Measurements from ENCODE around the gene OCRL. TPM values are rescaled to one million over a fixed set of nuclear protein-coding genes. Genes with fewer than 3 reads are reported as not detected.

Gene OCRL
- total RNA-seq, 1 donor from 2014 or later = 25.3 TPM

DNA sequence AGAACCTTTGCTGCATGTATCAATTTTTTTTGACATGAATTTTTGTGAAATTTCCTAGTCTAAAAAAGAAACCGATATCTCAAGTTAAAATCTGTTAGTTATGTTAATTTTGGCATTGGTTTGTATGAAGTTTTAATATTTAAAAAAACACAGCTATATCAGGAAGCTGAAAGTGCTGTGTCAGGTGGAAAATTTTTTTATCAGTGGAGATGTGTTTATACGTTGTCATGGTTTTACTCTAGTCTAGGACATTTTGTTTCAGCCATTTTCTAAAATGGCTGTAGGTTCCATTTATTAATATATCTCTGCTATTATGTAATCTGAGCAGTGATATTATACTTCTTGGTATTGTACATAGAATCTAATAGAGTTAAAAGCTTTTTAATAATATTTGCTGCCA lies 34.2 kb downstream of the OCRL start:
- Histone ChIP-seq H3F3A (ENCODE audit: low read depth) (no peaks in the 10 kb centered on the region), H3K27ac (no peak overlapping the region), H3K27me3 (no peaks in the 10 kb centered on the region), H3K4me3 (no peak overlapping the region), H2AFZ (replicated peaks) (no peak overlapping the region), H4K20me1 (ENCODE audit: low read depth) (no peaks in the 10 kb centered on the region), H3K9me3 (ENCODE audit: low read depth) (no peaks in the 10 kb centered on the region), H3K4me2 (no peak overlapping the region), H3K9ac (no peak overlapping the region), H3K36me3 (peaks cover 7% of the 10 kb centered on the region), H3K4me1 (no peaks in the 10 kb centered on the region), H3K79me2 (ENCODE audit: low read depth) (no peaks in the 10 kb centered on the region)
- no peak for DNase-seq (ENCODE audit: low spot score)
- Mint-ChIP-seq H3K36me3 (peaks cover 40% of the 10 kb centered on the region), H3K27ac (no peak overlapping the region), H3K4me1 (peaks cover 18% of the 10 kb centered on the region), H3K9me3 (no peaks in the 10 kb centered on the region), H3K27me3 (ENCODE audit: insufficient read depth, low read depth) (no peaks in the 10 kb centered on the region), H3K4me3 (no peak overlapping the region)
- TF ChIP-seq, protein P1, sequence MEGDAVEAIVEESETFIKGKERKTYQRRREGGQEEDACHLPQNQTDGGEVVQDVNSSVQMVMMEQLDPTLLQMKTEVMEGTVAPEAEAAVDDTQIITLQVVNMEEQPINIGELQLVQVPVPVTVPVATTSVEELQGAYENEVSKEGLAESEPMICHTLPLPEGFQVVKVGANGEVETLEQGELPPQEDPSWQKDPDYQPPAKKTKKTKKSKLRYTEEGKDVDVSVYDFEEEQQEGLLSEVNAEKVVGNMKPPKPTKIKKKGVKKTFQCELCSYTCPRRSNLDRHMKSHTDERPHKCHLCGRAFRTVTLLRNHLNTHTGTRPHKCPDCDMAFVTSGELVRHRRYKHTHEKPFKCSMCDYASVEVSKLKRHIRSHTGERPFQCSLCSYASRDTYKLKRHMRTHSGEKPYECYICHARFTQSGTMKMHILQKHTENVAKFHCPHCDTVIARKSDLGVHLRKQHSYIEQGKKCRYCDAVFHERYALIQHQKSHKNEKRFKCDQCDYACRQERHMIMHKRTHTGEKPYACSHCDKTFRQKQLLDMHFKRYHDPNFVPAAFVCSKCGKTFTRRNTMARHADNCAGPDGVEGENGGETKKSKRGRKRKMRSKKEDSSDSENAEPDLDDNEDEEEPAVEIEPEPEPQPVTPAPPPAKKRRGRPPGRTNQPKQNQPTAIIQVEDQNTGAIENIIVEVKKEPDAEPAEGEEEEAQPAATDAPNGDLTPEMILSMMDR (IDR thresholded peaks at IDR 0.05) = no peak
- no peak for TF ChIP-seq EZH2 (IDR thresholded peaks at IDR 0.05)
- TF ChIP-seq EZH2phosphoT487 (IDR thresholded peaks at IDR 0.05) = no peak

DNA sequence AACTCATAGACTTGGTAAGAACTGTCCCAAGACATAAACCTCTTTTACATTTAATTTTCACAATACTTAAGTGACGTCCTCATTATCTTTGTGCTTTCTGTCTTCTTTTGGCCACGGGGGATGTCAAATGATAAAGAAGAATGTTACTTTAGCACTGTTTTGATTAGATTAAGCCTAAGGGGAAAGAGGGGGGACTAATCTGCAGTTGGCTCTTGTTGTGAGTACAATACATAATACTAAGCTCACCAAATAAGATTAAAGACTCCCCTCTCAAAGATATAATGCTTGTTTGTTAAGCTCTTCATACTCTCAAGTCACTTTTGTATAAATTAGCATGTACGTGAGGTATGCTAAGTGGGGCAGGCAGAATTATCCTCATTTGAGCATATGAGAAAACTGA lies 36.5 kb downstream of the OCRL start:
- no peak overlapping the region for H3K4me2 ChIP-seq
- H3K9me3 Mint-ChIP-seq = no peaks in the 10 kb centered on the region
- no peak for DNase-seq (ENCODE audit: low spot score)
- peaks cover 18% of the 10 kb centered on the region for H3K4me1 Mint-ChIP-seq
- no peaks in the 10 kb centered on the region for H3F3A ChIP-seq (ENCODE audit: low read depth)
- no peak overlapping the region for H3K4me3 Mint-ChIP-seq
- peaks cover 33% of the 10 kb centered on the region for H3K36me3 Mint-ChIP-seq
- H3K9me3 ChIP-seq (ENCODE audit: low read depth) = no peaks in the 10 kb centered on the region
- TF ChIP-seq, protein P1 (IDR thresholded peaks at IDR 0.05) = no peak
- no peak for TF ChIP-seq EZH2 (IDR thresholded peaks at IDR 0.05)
- TF ChIP-seq EZH2phosphoT487 (IDR thresholded peaks at IDR 0.05) = no peak
- no peaks in the 10 kb centered on the region for H3K79me2 ChIP-seq (ENCODE audit: low read depth)
- H3K27me3 Mint-ChIP-seq (ENCODE audit: insufficient read depth, low read depth) = no peaks in the 10 kb centered on the region
- H3K9ac ChIP-seq = no peak overlapping the region
- no peaks in the 10 kb centered on the region for H4K20me1 ChIP-seq (ENCODE audit: low read depth)
- no peak overlapping the region for H2AFZ ChIP-seq (replicated peaks)
- H3K27ac Mint-ChIP-seq = no peak overlapping the region
- H3K27me3 ChIP-seq = no peaks in the 10 kb centered on the region
- peaks cover 7% of the 10 kb centered on the region for H3K36me3 ChIP-seq
- H3K27ac ChIP-seq = no peak overlapping the region
- no peaks in the 10 kb centered on the region for H3K4me1 ChIP-seq
- no peak overlapping the region for H3K4me3 ChIP-seq

DNA sequence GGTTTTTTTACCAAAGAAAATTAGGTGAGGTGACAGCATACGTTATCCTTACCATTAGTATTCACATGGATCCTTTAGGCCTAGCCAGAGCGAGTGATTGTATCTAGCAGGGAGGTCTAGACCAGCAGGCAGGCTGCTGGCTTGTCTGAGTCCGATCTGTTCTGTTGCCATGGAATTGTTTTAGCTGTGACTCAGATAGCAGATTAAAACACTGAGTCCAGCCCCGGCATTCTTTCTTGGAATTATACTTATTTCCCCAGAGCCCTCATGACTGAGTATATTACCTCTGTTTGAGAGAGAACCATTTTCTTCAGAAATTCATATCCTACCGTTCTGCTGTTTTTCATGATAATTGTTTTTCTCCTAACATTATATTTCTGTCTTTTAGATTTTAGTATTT lies 37.4 kb downstream of the OCRL start:
- no peak overlapping the region for H3K27ac ChIP-seq
- TF ChIP-seq EZH2phosphoT487 (IDR thresholded peaks at IDR 0.05) = no peak
- TF ChIP-seq, protein P1 (IDR thresholded peaks at IDR 0.05) = no peak
- TF ChIP-seq EZH2 (IDR thresholded peaks at IDR 0.05) = no peak
- no peak overlapping the region for H2AFZ ChIP-seq (replicated peaks)

More for the DNA sequence above, 37.4 kb downstream of the OCRL start:
- DNase-seq (ENCODE audit: low spot score) = no peak
- Histone ChIP-seq H3K36me3 (peaks cover 7% of the 10 kb centered on the region), H3K79me2 (ENCODE audit: low read depth) (no peaks in the 10 kb centered on the region), H4K20me1 (ENCODE audit: low read depth) (no peaks in the 10 kb centered on the region), H3F3A (ENCODE audit: low read depth) (no peaks in the 10 kb centered on the region), H3K9ac (no peak overlapping the region), H3K9me3 (ENCODE audit: low read depth) (no peaks in the 10 kb centered on the region), H3K27me3 (no peaks in the 10 kb centered on the region), H3K4me2 (no peak overlapping the region), H3K4me1 (no peaks in the 10 kb centered on the region), H3K4me3 (no peak overlapping the region)
- Mint-ChIP-seq H3K4me1 (peaks cover 16% of the 10 kb centered on the region), H3K27ac (no peak overlapping the region), H3K4me3 (no peak overlapping the region), H3K36me3 (peaks cover 29% of the 10 kb centered on the region), H3K9me3 (no peaks in the 10 kb centered on the region), H3K27me3 (ENCODE audit: insufficient read depth, low read depth) (no peaks in the 10 kb centered on the region)
